Measurements from ENCODE around the gene METTL13.
"Not testable (repeated sequence)": the region's sequence is repeated elsewhere in the genome, so short reads cannot be mapped to it uniquely, and the experiment has no call there.

METTL13 gene

DNA sequence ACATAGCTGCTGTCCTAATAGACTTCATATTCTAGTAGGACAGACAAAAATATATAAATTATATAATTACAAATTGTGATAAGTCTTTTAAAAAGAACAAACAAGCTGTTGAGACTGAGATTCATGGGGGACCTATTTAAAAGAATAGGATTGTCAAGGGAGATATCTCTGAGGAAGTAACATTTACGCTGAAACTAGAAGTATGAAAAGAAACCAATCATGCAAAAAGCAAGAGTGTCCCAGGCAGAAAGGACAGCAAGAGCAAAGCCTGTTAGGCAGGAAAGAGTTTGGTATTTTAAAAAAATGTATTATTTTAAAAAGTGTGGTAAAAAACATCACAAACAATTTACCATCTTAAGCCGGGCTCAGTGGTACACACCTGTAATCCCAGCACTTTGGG lies 9.1 kb upstream of the METTL13 start:
- DNase-seq, result no peak

GRCh38 chr1:171780583-171781175 lies 781 bp upstream of the METTL13 start:
- peak; percentile 80 for DNase-seq

- DNase-seq, result no peak
Observed at GRCh38 chr1:171783816-171784530, 2.5 kb downstream of the METTL13 start.

DNA sequence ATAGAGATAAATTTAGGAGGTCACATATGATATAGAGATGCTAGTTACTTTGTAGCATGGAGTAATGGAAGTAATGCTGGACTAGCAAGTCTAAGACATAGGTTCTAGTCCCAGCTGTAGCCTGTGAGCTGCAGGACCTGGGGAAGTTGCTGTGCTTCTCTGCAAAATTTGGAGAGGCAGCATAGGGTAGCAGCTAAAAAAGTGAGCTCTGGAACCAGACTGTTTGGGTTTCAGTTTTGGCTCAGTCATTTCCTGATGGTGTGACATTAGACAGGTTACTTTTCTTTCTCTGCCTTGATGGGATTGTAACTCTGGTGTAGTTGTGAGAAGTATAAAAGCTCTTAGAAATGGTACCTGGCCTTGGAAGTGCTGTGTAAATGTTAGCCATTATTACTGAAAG lies 3.3 kb downstream of the METTL13 start:
- no peak for DNase-seq

GRCh38 chr1:171785766-171786165 lies 4.3 kb downstream of the METTL13 start:
- DNase-seq, result no peak

- no peak for DNase-seq
Observed at GRCh38 chr1:171786534-171786933, 5.1 kb downstream of the METTL13 start.

- no peak for DNase-seq
Observed at GRCh38 chr1:171787686-171788480, 6.4 kb downstream of the METTL13 start.

- no peak for DNase-seq
Observed at GRCh38 chr1:171788696-171789095, 7.2 kb downstream of the METTL13 start.

- no peak for DNase-seq
Observed at GRCh38 chr1:171790318-171790717, 8.9 kb downstream of the METTL13 start.

DNA sequence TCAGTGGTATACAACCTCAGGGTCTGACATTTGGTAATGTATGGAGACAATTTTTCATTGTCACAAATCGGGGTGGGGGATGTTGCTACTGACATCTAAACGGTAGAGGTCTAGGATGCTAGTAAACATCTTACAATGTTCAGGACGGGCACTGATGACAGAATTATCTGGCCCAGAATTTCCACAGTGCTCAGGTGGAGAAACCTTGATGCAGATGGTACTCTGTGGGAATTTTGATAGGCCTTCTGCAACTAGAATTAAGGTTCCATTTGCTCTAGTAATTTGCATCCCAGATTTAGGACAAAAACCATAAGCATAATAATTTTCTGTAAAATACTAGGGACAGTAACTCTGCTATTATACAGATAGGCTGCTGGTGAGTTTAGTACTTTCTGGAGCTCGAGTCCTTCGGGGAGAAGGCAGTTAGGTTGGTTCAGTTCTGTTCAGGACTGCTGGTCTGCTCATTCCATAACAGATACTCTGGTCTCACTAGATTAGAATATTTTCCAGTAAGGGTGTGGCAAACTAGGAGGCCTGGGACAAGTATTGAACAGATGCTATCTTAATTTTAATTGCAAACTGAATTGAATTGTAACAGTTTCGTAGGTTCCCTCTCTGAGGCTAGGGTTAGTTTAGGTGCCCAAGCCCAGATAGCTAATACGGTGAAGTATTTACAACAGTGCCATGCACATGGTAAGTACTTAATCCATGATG lies 11.4 kb downstream of the METTL13 start:
- no peak for DNase-seq

- DNase-seq, result no peak
Observed at GRCh38 chr1:171793636-171794035, 12.2 kb downstream of the METTL13 start.

DNA sequence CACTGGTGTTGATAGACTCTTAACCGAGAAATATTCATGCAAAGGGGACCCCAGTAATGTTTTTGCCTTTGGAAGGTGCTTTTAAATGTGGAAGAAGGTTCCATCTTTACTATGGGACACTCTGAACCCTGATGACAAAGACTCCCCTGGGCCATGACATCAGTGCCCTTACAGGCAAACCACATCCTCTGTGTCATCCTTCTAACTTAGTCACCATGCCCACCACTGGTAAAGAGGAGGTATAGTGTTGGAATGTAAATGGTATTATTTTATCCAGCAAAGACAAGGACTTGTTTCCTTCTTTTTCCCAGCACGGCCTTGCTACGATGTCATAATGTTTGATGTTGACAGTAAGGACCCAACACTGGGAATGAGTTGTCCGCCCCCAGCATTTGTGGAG lies 12.6 kb downstream of the METTL13 start:
- DNase-seq, result no peak

DNA sequence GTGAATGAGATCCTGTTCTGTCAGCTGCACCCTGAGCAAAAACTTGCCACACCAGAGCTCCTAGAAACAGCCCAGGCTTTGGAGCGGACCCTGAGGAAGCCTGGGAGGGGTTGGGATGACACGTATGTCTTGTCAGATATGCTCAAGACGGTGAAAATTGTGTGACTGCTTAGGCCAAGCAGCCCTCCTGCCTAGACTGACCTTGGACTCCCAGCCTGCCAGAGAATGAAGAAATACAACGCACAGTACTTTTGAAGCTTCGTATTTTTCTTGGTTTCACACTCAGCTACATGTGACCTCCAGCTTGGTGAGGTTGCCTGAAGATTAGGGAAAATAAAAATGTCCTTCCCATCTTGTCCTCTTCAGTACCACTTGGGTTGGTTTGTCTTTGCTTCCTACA lies 15.1 kb downstream of the METTL13 start:
- DNase-seq, result no peak

- DNase-seq, result no peak
Observed at GRCh38 chr1:171798311-171798710, 16.9 kb downstream of the METTL13 start.

DNA sequence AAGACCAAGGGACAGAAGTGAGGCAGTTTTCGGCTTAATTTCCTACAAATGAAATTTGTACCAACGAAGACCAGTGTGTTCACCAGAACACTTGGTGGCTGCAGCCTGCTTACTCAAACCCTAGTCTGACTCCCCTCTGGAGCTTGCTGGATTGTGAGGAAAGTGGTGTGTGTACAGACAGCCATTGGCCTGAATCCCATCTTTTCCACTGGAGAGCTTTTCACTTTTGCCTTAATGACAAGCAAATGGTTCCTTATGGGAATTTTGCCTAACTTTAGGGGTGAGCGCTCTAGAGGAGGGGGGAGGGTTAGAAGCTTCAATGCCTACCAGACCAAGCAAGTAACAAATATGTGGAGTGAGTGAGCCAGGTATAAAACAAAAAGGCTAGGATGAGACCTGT lies 17.3 kb downstream of the METTL13 start:
- no peak for DNase-seq

- DNase-seq, result no peak
Observed at GRCh38 chr1:171799166-171799565, 17.7 kb downstream of the METTL13 start.

DNA sequence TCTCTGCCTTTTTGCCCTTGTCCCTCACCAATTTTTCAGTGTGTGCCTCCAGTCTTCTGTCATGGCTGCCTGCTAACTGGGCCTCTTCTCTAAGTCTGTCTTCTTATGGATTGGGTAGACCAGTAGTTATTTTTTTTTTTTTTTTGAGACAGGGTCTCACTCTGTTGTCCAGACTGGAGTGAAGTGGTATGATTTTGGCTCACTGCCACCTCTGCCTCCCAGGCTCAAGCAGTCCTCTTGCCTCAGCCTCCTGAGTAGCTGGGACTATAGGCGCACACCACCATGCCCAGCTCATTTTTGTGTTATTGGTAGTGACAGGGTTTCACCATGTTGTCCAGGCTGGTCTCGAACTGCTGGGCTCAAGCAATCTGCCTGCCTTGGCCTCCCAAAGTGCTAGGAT lies 18.2 kb downstream of the METTL13 start:
- not testable (repeated sequence) for DNase-seq

DNA sequence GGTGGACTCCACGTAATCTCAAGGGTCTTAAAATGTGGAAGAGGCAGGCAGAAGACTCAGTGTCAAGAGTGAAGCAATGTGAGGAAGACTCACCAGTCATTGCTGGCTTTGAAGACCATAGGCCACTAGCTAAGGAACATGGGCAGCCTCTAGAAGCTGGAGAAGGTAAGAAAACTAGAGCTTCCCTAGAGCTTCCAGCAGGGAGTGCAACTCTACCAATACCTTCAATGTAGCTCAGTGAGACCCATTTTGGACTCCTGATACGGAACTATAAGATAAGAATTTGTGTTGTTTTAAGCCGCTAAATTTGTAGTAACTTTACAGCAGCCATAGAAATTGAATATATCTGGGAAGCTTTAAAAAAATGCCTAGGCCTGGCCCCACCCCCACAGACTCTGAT lies 18.9 kb downstream of the METTL13 start:
- peak; percentile 21 for DNase-seq

DNA sequence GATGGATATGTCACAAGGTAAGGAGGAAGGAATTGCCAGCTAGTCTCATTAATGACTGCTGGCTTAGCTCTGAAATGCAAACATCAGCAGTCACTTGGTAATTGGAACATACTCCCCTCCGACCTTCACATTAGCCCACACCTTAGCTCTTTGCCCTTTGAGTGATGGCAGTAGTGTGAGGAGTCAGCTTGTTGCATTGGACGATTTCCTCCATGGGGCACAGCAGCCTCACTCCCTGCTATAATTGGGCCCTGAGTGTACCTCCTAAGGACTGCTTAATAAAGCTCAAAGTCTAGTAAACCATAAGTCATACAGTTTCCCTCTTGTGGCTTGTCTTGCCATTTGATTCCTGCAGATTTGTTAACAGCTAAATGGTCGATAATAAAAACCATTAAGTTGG lies 19.4 kb downstream of the METTL13 start:
- DNase-seq, result no peak

DNA sequence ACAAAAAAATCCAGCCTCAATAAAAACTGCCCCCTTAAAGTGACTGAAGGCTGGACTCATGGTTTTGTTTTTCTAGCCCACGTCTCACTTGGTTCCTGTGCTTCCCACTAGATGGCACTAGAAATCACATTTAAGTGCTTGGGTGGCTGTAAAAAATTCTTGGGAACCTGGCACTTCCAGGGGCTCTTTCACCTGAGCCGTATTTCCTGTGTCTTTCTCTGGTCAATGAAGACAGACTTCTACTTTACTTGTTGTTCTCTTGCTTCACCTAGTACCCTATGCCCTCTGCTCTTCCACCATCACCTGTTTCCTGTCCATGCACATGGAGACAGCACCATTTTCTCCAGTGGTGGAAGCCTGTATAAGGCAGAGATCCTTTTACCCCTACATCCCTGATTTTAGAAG lies 20.0 kb downstream of the METTL13 start:
- DNase-seq, result peak; percentile 66

- no peak for DNase-seq
Observed at GRCh38 chr1:171802207-171802606, 20.7 kb downstream of the METTL13 start.

- no peak for DNase-seq
Observed at GRCh38 chr1:171803045-171803444, 21.6 kb downstream of the METTL13 start.

- DNase-seq, result no peak
Observed at GRCh38 chr1:171803461-171804022, 22.1 kb downstream of the METTL13 start.
